K562 (cell line): ENCODE data around the gene KRT85. TPM values are rescaled to one million over a fixed set of nuclear protein-coding genes. Genes with fewer than 3 reads are reported as not detected.

Experiments used
- ATAC-seq: fragments of 200-7000 bp; cut with Tn5 transposase; 3 replicates; pipeline ENCODE4 v1.9.1; 2020; ENCODE audit warnings: moderate library complexity
- BruUV-seq: library from RNA; stranded (reverse); fragments of 400-500 nt; replicated peaks from 2 replicates; lab custom pipeline; 2021; lab: Mats Ljungman, UMichigan
- CTCF ChIA-PET: fragments of 300-600 bp; formaldehyde crosslinking; extraction: SDS; loops from one replicate; lab custom pipeline; 2021; ENCODE audit warnings: low intra/inter-chr PET ratio; lab: Yijun Ruan, JAX
- POLR2A ChIA-PET: fragments of 300-600, 350-650 bp; sonication (Branson Sonifier 250); formaldehyde crosslinking; extraction: SDS; loops from one replicate; lab custom pipeline; 2021; ENCODE audit warnings: antibody characterized with exemption, inconsistent platforms; lab: Yijun Ruan, JAX
- DNase-seq, 4 experiments: peaks; one replicate each; pipeline versions ENCODE4 v3.0.0 to v3.0.0-alpha.2; 2011 to 2018; ENCODE audit warnings: low spot score in 3 of 4, mixed read lengths in 3 of 4; ENCODE audit errors: extremely low read depth in 1 of 4
- FAIRE-seq: peaks from 2 replicates; lab custom pipeline; 2011; peaks lifted over from hg19 to GRCh38; lab: Jason Lieb, UNC
- H2AFZ ChIP-seq: 2 replicates; pipeline ENCODE4 v1.6.0; 2011; ENCODE audit warnings: low read depth, low read length, control low read depth, inconsistent platforms
- H3K27ac ChIP-seq: fragments of 200-600 bp; 3 replicates; pipeline ENCODE4 v1.8.0; 2011; ENCODE audit warnings: low read depth, mild to moderate bottlenecking, control low read depth, inconsistent platforms, low read length, moderate library complexity, mixed read lengths; ENCODE audit errors: extremely low read depth
- H3K27me3 ChIP-seq, 2 experiments: fragments of 300-600 bp in 1 of 2; 2 replicates in 1 of 2; 3 replicates in 1 of 2; pipeline versions ENCODE4 v1.6.0 to v1.8.0; 2011; ENCODE audit warnings: inconsistent platforms in 2 of 2, low read length in 2 of 2, mild to moderate bottlenecking in 1 of 2, mixed read lengths in 1 of 2, moderate library complexity in 1 of 2; ENCODE audit not compliant: control insufficient read depth in 2 of 2, insufficient read depth in 2 of 2
- H3K36me3 ChIP-seq: fragments of 300-600 bp; 3 replicates; pipeline ENCODE4 v1.8.0; 2011; ENCODE audit warnings: mild to moderate bottlenecking, low read length, inconsistent platforms; ENCODE audit not compliant: control insufficient read depth, insufficient read depth
- H3K4me1 ChIP-seq, 2 experiments: fragments of 200-600 bp in 1 of 2; replicated peaks in 1 of 2; 2 replicates in 1 of 2; 3 replicates in 1 of 2; pipeline versions ENCODE4 v1.5.1 to v1.8.0; 2011; ENCODE audit warnings: inconsistent platforms in 2 of 2, low read length in 2 of 2, mild to moderate bottlenecking in 1 of 2, mixed read lengths in 1 of 2, moderate library complexity in 1 of 2; ENCODE audit not compliant: control insufficient read depth in 2 of 2, insufficient read depth in 2 of 2
- H3K4me2 ChIP-seq: 2 replicates; pipeline ENCODE4 v1.6.1; 2011; ENCODE audit warnings: low read length, control low read depth, inconsistent platforms, mixed read lengths; ENCODE audit not compliant: insufficient read depth
- H3K4me3 ChIP-seq: fragments of 200-600 bp; sonication (generic), shearing (Covaris generic); 2 replicates; pipeline ENCODE4 v1.5.1; 2016; ENCODE audit warnings: control low read depth, inconsistent platforms
- H3K79me2 ChIP-seq: fragments of 200-600 bp; 3 replicates; pipeline ENCODE4 v1.8.0; 2011; ENCODE audit warnings: low read length, inconsistent platforms; ENCODE audit not compliant: control insufficient read depth, insufficient read depth
- H3K9ac ChIP-seq, 2 experiments: 2 replicates each; pipeline versions ENCODE4 v1.6.0 to v1.6.1; 2011; ENCODE audit warnings: low read depth in 2 of 2, low read length in 2 of 2, control low read depth in 1 of 2, inconsistent platforms in 1 of 2, mild to moderate bottlenecking in 1 of 2, mixed read lengths in 1 of 2; ENCODE audit not compliant: insufficient read depth in 1 of 2
- H3K9me1 ChIP-seq: one replicate; pipeline ENCODE4 v1.6.0; 2011; ENCODE audit warnings: inconsistent platforms, mild to moderate bottlenecking, low read length, moderate library complexity; ENCODE audit not compliant: control insufficient read depth, insufficient read depth
- H3K9me3 ChIP-seq: replicated peaks from 2 replicates; pipeline ENCODE4 v1.5.1; 2011; ENCODE audit warnings: low read depth, low read length, inconsistent platforms; ENCODE audit not compliant: control insufficient read depth, insufficient read depth
- H4K20me1 ChIP-seq: replicated peaks from 2 replicates; pipeline ENCODE4 v1.6.1; 2011; ENCODE audit warnings: low read length, inconsistent platforms, mixed read lengths; ENCODE audit not compliant: control insufficient read depth, insufficient read depth
- BRD4 ChIP-seq: fragments of 200-600 bp; sonication (generic); IDR thresholded peaks from 2 replicates; pipeline ENCODE4 v1.6.1; 2017; ENCODE audit warnings: inconsistent platforms
- CBFB ChIP-seq: sonication (generic); formaldehyde crosslinking; IDR thresholded peaks from 2 replicates; pipeline ENCODE4 v1.4.0; 2020; ENCODE audit warnings: mild to moderate bottlenecking, missing genetic modification reagents
- CHCHD3 ChIP-seq: fragments of 250-450 bp; sonication (Bioruptor Pico); IDR thresholded peaks from 2 replicates; pipeline ENCODE4 v2.1.2; 2022; ENCODE audit warnings: mild to moderate bottlenecking
- HMG20B ChIP-seq: fragments of 250-450 bp; sonication (Bioruptor Pico); IDR thresholded peaks from 2 replicates; pipeline ENCODE4 v1.5.0; 2021; ENCODE audit warnings: mild to moderate bottlenecking
- HNRNPUL1 ChIP-seq: fragments of 200-400 bp; formaldehyde crosslinking; IDR thresholded peaks from 2 replicates; pipeline ENCODE4 v1.6.1; 2017; ENCODE audit warnings: low read length
- KLF10 ChIP-seq: fragments of 250-450 bp; sonication (Bioruptor Pico); IDR thresholded peaks from 2 replicates; pipeline ENCODE4 v1.6.1; 2021; ENCODE audit warnings: matching md5 sums
- MCM2 ChIP-seq: fragments of 450-650 bp; IDR thresholded peaks from 2 replicates; pipeline ENCODE4 v1.6.1; 2017; ENCODE audit warnings: low read depth, mild to moderate bottlenecking
- NCOA1 ChIP-seq: fragments of 450-650 bp; IDR thresholded peaks from 2 replicates; pipeline ENCODE4 v1.6.1; 2016; ENCODE audit warnings: low read depth
- RBM25 ChIP-seq: fragments of 200-400 bp; formaldehyde crosslinking; IDR thresholded peaks from 2 replicates; pipeline ENCODE4 v1.6.1; 2018; ENCODE audit warnings: low read length, low read depth, moderate library complexity; ENCODE audit not compliant: severe bottlenecking
- SAP30 ChIP-seq: fragments of 200-600 bp; sonication (generic); IDR thresholded peaks from 2 replicates; pipeline ENCODE4 v1.6.1; 2012; ENCODE audit warnings: borderline replicate concordance, low read depth, mild to moderate bottlenecking, moderate library complexity, low read length, control low read depth, inconsistent platforms; ENCODE audit not compliant: insufficient read depth, poor library complexity, severe bottlenecking
- SIX5 ChIP-seq, 2 experiments: IDR thresholded peaks; 2 replicates each; pipeline ENCODE4 v1.6.1; 2011; ENCODE audit warnings: low read length in 2 of 2, borderline replicate concordance in 1 of 2, low read depth in 1 of 2, mild to moderate bottlenecking in 1 of 2, moderate library complexity in 1 of 2; ENCODE audit not compliant: insufficient read depth in 1 of 2
- SRSF3 ChIP-seq: fragments of 200-400 bp; formaldehyde crosslinking; IDR thresholded peaks from 2 replicates; pipeline ENCODE4 v1.6.1; 2016; ENCODE audit warnings: mild to moderate bottlenecking, low read length, moderate library complexity; ENCODE audit not compliant: insufficient read depth
- XRCC3 ChIP-seq: fragments of 450-650 bp; IDR thresholded peaks from 2 replicates; pipeline ENCODE4 v1.6.1; 2017; ENCODE audit warnings: mild to moderate bottlenecking, moderate library complexity
- ZNF511 ChIP-seq: sonication (generic); formaldehyde crosslinking; IDR thresholded peaks from 2 replicates; pipeline ENCODE4 v1.8.0; 2022; ENCODE audit warnings: mild to moderate bottlenecking, missing genetic modification reagents
- ZNF586 ChIP-seq: fragments of 450-650 bp; formaldehyde crosslinking; conservative IDR thresholded peaks from 2 replicates; pipeline ENCODE4 v1.4.0; 2020; ENCODE audit warnings: mild to moderate bottlenecking, moderate library complexity
- ZNF699 ChIP-seq: fragments of 250-450 bp; sonication (Bioruptor Pico); IDR thresholded peaks from 2 replicates; pipeline ENCODE4 v1.8.0; 2021; ENCODE audit warnings: mild to moderate bottlenecking, moderate library complexity; ENCODE audit not compliant: insufficient replicate concordance
- ZNF77 ChIP-seq: fragments of 250-450 bp; sonication (Bioruptor Pico); IDR thresholded peaks from 2 replicates; pipeline ENCODE4 v1.5.0; 2020
- WGBS: fragments of 100-300 bp; shearing (Covaris generic); methylation state at CpG from one replicate; pipeline ENCODE4 v1.1.6; 2016; ENCODE audit warnings: low coverage, mixed read lengths; ENCODE audit not compliant: insufficient coverage; ENCODE audit errors: missing lambda C conversion rate; 5-methylcytosine and 5-hydroxymethylcytosine counted together
- in situ Hi-C: fragments of 300-500 bp; cut with MboI; formaldehyde crosslinking; loops from 4 replicates; pipeline ENCODE4 v1.15.0; 2018; ENCODE audit warnings: inconsistent platforms, mixed read lengths
- intact Hi-C: fragments of 100-400 bp; cut with micrococcal nuclease; formaldehyde crosslinking; loops from 2 replicates; pipeline ENCODE4 v1.14.2; 2022
- polyA plus RNA-seq, 8 experiments: library from polyadenylated mRNA; depleted of rRNA in 4 of 8; stranded (reverse) in 5 of 8; unstranded in 3 of 8; fragments of >200 nt; fragmentation: Nextera tagmentation in 2 of 8; fragmentation: Illumina TruSeq in 1 of 8; extraction: Ambion mirVana in 2 of 8; extraction: Trizol in 1 of 8; gene quantifications; 2 replicates each; pipeline versions ENCODE4 v1.2.1 to v1.2.3, GENCODE V29; 2011 to 2014; ENCODE audit warnings: inconsistent platforms in 1 of 8, missing spikeins in 1 of 8
- total RNA-seq, 7 experiments: library from RNA; depleted of rRNA in 6 of 7; stranded (reverse); fragments of >200 nt in 6 of 7; fragmentation: Illumina TruSeq in 2 of 7; extraction: Trizol in 2 of 7; gene quantifications; 2 replicates each; pipeline versions ENCODE4 v1.2.1 to v1.2.3, GENCODE V29; 2011 to 2021; ENCODE audit warnings: low replicate concordance in 1 of 7

The KRT85 gene
- total and polyA plus RNA-seq, 9 of the 15 experiments (the other 6 are each of a cell fraction or from before 2014, with no cell fraction given) = not detected

DNA sequence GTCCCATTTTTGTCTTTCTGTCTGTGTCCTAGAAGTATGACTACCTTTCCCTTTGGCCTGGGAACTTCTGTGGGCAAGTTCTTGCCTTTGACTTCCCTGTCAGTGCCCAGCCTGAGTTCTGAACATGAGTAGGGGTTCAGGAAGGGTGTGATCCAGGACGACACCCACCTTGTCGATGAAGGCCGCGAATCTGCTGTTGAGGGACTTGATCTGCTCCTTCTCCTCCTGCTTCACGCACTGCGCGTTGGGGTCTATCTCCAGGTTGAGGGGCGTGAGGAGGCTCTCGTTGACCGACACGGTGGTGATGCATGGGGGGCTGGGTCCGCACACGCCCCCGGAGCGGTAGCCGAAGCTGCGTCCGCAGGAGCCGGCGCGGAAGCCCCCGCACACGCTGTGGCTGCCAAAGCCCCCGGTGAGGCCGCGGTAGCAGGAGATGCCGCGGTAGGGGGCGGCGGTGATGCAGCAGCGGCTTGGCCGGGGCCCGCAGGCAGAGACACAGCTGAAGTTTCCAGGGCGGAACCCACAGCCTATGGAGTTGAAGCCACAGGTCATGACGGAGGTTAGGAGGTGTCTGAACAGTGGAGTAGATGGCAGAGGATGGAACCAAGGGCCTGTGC, 46.4 kb downstream of the KRT85 start, which contains the start of gene KRT83:
Gene KRT83, minus strand, starts transcription at position 615 of the 617 bp plus-strand sequence. Its CDS starts 63 bp downstream, at position 552.
- POLR2A ChIA-PET = interaction anchor here (0.6 kb wide), 1 partner anchor 9 kb away, joined by 5 read pairs; no protein-coding TSS in a partner anchor
- peaks cover 4% of the 10 kb centered on the region; the same call in 1 of the 2 replicates for H4K20me1 ChIP-seq

More for the DNA sequence above, 46.4 kb downstream of the KRT85 start, which contains the start of gene KRT83:
- in situ Hi-C loops = no loop called here
- FAIRE-seq (no peak), ATAC-seq (no peak), DNase-seq (no peak)
- Histone ChIP-seq H3K27me3 (peaks cover 14 to 73% of the 10 kb centered on the region in 2 experiments), H3K4me2 (no peak within 1 kb of the TSS), H3K4me3 (no peak within 1 kb of the TSS), H3K9ac (no peak within 1 kb of the TSS)
- CTCF ChIA-PET = no interaction called here
- TF ChIP-seq ZNF699 (no peak), HMG20B (CRISPR knock-in tag) (no peak), MCM2 (no peak), SRSF3 (no peak), XRCC3 (no peak), SAP30 (no peak), ZNF586 (CRISPR knock-in tag) (no peak), CHCHD3 (CRISPR knock-in tag) (no peak), ZNF511 (CRISPR knock-in tag) (no peak), KLF10 (CRISPR knock-in tag) (no peak), HNRNPUL1 (no peak), CBFB (CRISPR knock-in tag) (no peak), BRD4 (no peak), RBM25 (no peak), NCOA1 (no peak), SIX5 (IDR thresholded peaks at IDR 0.05; ENCODE audit: borderline replicate concordance in 1 of 2, insufficient read depth in 1 of 2, low read depth in 1 of 2, low read length in 2 of 2) (no peak), ZNF77 (CRISPR knock-in tag) (no peak)
- TF ChIP-seq, all 486 proteins: peak for 0
- Histone ChIP-seq H3K79me2 (no peaks in the 10 kb centered on the region), H3K36me3 (no peaks in the 10 kb centered on the region), H2AFZ (no peak within 1 kb of the TSS), H3K9me3 (no peaks in the 10 kb centered on the region), H3K27ac (no peak within 1 kb of the TSS), H3K4me1 (no peaks in the 10 kb centered on the region), H3K9me1 (no peaks in the 10 kb centered on the region)
- intact Hi-C loops = no loop called here
- under 1% methylated on average over 24 of the region's 35 CpGs for WGBS
- BruUV-seq = no TSS peak
